ENCODE data around the gene GRID1.

DNA sequence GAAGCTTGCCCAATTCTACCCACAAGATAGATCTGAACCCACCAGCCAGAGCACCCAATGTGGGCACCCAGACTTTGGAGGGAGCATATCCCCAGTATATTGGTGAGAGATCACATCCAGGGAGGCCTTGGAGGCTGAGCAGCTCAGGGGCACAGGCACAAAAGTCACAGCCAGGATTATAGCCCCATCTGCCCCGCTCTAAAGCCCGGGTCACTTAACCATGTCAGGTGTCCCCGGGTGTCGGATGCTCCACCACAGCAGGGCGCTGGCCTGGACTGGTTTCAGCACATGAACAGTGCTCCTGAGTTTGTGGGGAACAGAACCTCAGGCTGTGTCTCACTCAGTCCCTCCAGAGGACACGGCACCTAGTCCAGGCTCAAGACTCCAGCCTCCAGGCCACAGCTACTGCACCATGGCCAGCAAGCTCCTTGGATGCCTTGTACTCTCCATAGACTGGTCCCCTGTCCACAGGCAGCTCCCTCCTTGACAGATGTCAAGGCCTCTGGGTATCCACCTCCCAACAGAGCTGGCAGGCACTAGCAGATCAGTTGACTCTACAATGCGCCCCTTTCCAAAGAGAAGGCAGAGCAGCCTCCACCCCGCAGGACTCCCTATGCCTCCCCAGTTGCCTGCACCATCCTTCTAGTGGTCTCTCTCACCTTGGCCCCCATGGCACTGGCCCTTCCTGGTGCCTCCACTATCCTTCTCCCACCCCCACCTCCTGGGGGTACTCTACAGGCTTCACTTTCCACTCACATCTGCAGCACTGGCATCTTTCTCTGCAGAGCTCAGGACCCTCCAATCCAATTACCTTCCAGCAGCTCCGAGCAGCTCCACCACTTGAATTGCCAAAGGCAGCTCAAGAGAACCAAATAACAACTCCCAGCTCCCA is 306.0 kb downstream of the GRID1 start:
- TF ChIP-seq POLR2AphosphoS5 (IDR thresholded peaks at IDR 0.05) = no peak
- TF ChIP-seq, protein P1, sequence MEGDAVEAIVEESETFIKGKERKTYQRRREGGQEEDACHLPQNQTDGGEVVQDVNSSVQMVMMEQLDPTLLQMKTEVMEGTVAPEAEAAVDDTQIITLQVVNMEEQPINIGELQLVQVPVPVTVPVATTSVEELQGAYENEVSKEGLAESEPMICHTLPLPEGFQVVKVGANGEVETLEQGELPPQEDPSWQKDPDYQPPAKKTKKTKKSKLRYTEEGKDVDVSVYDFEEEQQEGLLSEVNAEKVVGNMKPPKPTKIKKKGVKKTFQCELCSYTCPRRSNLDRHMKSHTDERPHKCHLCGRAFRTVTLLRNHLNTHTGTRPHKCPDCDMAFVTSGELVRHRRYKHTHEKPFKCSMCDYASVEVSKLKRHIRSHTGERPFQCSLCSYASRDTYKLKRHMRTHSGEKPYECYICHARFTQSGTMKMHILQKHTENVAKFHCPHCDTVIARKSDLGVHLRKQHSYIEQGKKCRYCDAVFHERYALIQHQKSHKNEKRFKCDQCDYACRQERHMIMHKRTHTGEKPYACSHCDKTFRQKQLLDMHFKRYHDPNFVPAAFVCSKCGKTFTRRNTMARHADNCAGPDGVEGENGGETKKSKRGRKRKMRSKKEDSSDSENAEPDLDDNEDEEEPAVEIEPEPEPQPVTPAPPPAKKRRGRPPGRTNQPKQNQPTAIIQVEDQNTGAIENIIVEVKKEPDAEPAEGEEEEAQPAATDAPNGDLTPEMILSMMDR (IDR thresholded peaks at IDR 0.05 in 8 of 11, conservative IDR thresholded peaks at IDR 0.05 in 3 of 11) = no peak
